GM12878 (cell line): ENCODE results near the gene PRDM1.

Source experiments
- CHD4 ChIP-seq: fragments of 200-600 bp; sonication (generic); IDR thresholded peaks from 2 replicates; pipeline ENCODE4 v1.6.1; 2016; ENCODE audit warnings: mild to moderate bottlenecking
- CREB1 ChIP-seq: IDR thresholded peaks from 2 replicates; pipeline ENCODE4 v1.6.1; 2012; ENCODE audit warnings: low read depth, mild to moderate bottlenecking, inconsistent platforms
- CTCF ChIP-seq, 3 experiments: IDR thresholded peaks in 2 of 3; conservative IDR thresholded peaks in 1 of 3; 2 replicates each; pipeline ENCODE4 v1.5.1; 2011; ENCODE audit warnings: low read depth in 3 of 3, low read length in 3 of 3, mild to moderate bottlenecking in 3 of 3, control low read depth in 2 of 3, moderate library complexity in 2 of 3, inconsistent platforms in 1 of 3, mixed read lengths in 1 of 3; ENCODE audit not compliant: control insufficient read depth in 2 of 3, insufficient read depth in 1 of 3; ENCODE audit errors: extremely low read depth in 1 of 3
- EGR1 ChIP-seq, 2 experiments: IDR thresholded peaks; 1 replicate in 1 of 2; 2 replicates in 1 of 2; pipeline ENCODE4 v1.6.1; 2011 to 2012; ENCODE audit warnings: low read depth in 2 of 2, low read length in 2 of 2, borderline replicate concordance in 1 of 2, mild to moderate bottlenecking in 1 of 2, moderate library complexity in 1 of 2
- FOXM1 ChIP-seq: IDR thresholded peaks from 2 replicates; pipeline ENCODE4 v1.6.1; 2012; ENCODE audit warnings: low read depth, mild to moderate bottlenecking, inconsistent platforms, low read length, moderate library complexity
- IKZF1 ChIP-seq: fragments of 450-650 bp; conservative IDR thresholded peaks from 2 replicates; pipeline ENCODE4 v1.6.1; 2017; ENCODE audit warnings: antibody characterized with exemption, mild to moderate bottlenecking
- JUNB ChIP-seq: IDR thresholded peaks from 2 replicates; pipeline ENCODE4 v1.6.1; 2016; ENCODE audit warnings: antibody characterized with exemption, mild to moderate bottlenecking
- LARP7 ChIP-seq: fragments of 450-650 bp; IDR thresholded peaks from 2 replicates; pipeline ENCODE4 v1.6.1; 2017; ENCODE audit warnings: mild to moderate bottlenecking
- NFIC ChIP-seq: IDR thresholded peaks from 2 replicates; pipeline ENCODE4 v1.6.1; 2012; ENCODE audit warnings: low read depth, mild to moderate bottlenecking, inconsistent platforms, low read length, moderate library complexity
- POLR2A ChIP-seq: IDR thresholded peaks from 2 replicates; pipeline ENCODE4 v1.6.1; 2011; ENCODE audit warnings: low read depth, mild to moderate bottlenecking, low read length
- RAD21 ChIP-seq: IDR thresholded peaks from 2 replicates; pipeline ENCODE4 v1.6.1; 2011; ENCODE audit warnings: mild to moderate bottlenecking, low read depth, low read length, moderate library complexity; ENCODE audit not compliant: insufficient read depth
- REST ChIP-seq: IDR thresholded peaks from 2 replicates; pipeline ENCODE4 v1.6.1; 2012; ENCODE audit warnings: mild to moderate bottlenecking, low read depth, low read length
- ZNF274 ChIP-seq: IDR thresholded peaks from one replicate; pipeline ENCODE4 v1.8.0; 2011; ENCODE audit not compliant: insufficient read length, insufficient read depth
- ZZZ3 ChIP-seq: IDR thresholded peaks from 2 replicates; pipeline ENCODE4 v1.6.1; 2011; ENCODE audit warnings: low read depth; ENCODE audit not compliant: control insufficient read depth, insufficient read length

GRCh38 chr6:106113256-106113959 lies 27.3 kb downstream of the PRDM1 start:
- TF ChIP-seq ZZZ3 (no peak), CTCF (IDR thresholded peaks at IDR 0.05 in 2 of 3, conservative IDR thresholded peaks at IDR 0.05 in 1 of 3; ENCODE audit: control insufficient read depth in 2 of 3, extremely low read depth in 1 of 3, insufficient read depth in 1 of 3, low read depth in 3 of 3, low read length in 3 of 3) (no peak), EGR1 (IDR thresholded peaks at IDR 0.05; ENCODE audit: borderline replicate concordance in 1 of 2, low read depth in 2 of 2, low read length in 2 of 2) (no peak), POLR2A (no peak), IKZF1 (no peak), JUNB (no peak), ZNF274 (no peak), NFIC (no peak), LARP7 (no peak), RAD21 (no peak), FOXM1 (no peak), CREB1 (no peak), CHD4 (no peak), REST (no peak)
